D721Med (cell line): ENCODE data around the gene PSMD8.

Experiments
- DNase-seq: peaks from one replicate; pipeline ENCODE4 v3.0.0; 2011; ENCODE audit warnings: low spot score; ENCODE audit not compliant: insufficient read length
- FAIRE-seq: peaks from 2 replicates; lab custom pipeline; 2011; peaks lifted over from hg19 to GRCh38; lab: Jason Lieb, UNC
- CTCF ChIP-seq: IDR thresholded peaks from 2 replicates; pipeline ENCODE4 v1.5.1; 2012; ENCODE audit warnings: mild to moderate bottlenecking, control low read depth; ENCODE audit not compliant: insufficient read depth; ENCODE audit errors: missing control alignments

Gene PSMD8

GRCh38 chr19:38429055-38429810, 54.9 kb downstream of the PSMD8 start:
- no peak for TF ChIP-seq CTCF
- FAIRE-seq (no peak), DNase-seq (no peak)

- FAIRE-seq (no peak), DNase-seq (no peak)
- TF ChIP-seq CTCF: no peak
Measured at GRCh38 chr19:38429811-38430156, 55.4 kb downstream of the PSMD8 start.

- FAIRE-seq (no peak), DNase-seq (no peak)
- TF ChIP-seq CTCF: no peak
Measured at GRCh38 chr19:38430931-38431330, 56.6 kb downstream of the PSMD8 start.

GRCh38 chr19:38433268-38433733, 58.9 kb downstream of the PSMD8 start, which contains the start of gene RYR1:
RYR1 (plus strand) TSS chr19:38433691; CDS start chr19:38433830, 139 bp downstream.
- TF ChIP-seq CTCF: no peak
- FAIRE-seq (no peak), DNase-seq (no peak)
